NCI-H2107 treated with DMSO at 0.1 percent for 48 hours (cell line): ENCODE results near the gene SATB2.

ENCODE experiments used
- DNase-seq: peaks from one replicate; lab custom pipeline; 2025; ENCODE audit not compliant: unreplicated experiment; lab: John Stamatoyannopoulos, UW

Gene SATB2

DNA sequence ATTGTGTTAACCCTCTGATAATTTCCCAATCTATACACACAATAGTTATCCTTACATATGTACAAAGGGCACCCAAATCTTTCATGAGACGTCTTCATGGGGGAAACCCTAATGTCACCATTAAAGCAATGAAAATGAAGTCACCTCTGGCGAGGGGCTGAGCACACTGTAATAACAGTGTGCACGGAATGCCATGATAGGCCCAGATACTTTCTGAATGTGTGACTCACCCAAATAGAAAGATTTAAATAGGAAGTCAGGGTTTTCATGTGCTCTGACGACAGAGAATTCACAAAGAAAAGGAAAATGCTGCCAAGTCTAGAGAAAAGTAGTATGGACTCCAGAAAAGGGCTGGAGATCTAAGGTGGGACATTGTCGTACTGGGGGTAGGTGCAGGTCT lies 128.3 kb downstream of the SATB2 start:
- DNase-seq, result no peak

DNA sequence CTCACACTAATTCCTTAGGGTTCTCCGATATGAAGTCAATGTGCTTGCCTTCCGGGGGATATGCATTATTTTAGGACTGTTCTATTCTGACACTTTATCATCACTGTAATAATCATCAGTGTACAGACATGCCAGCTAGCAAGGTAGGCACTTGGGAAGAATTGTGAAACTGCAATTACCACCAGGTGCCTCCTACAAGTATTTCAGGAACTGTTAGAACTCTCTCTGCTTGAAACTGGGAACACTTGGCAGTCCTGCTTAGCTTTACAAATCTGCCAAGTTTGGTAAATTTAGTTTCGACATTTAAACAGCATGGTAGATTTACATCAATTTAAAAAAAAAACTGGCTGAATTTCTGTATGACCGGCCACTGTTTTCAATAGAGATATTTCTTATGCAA lies 128.7 kb downstream of the SATB2 start:
- no peak for DNase-seq

- no peak for DNase-seq
These were observed 131.9 kb downstream of the SATB2 start for GRCh38 chr2:199325881-199326280.

DNA sequence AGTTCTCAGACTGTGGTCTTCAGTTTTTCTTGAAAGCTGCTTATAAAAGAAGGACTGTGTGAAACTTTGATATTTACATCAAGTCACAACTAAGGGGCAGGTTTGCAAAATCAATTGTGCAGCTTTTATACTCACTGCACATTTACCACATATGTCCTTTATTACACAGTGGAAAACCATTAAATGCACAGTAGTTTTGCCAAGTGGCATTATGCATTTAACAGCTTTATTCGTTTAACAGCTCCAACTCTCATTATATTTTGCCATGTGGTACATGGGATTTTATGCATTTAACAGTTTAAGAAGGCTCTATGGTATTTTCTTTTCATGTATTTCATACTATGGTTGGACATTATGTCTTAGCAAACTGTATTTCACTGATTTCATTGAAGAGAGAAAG lies 135.6 kb downstream of the SATB2 start:
- DNase-seq, result no peak

GRCh38 chr2:199317646-199318045 lies 140.1 kb downstream of the SATB2 start:
- DNase-seq, result no peak

DNA sequence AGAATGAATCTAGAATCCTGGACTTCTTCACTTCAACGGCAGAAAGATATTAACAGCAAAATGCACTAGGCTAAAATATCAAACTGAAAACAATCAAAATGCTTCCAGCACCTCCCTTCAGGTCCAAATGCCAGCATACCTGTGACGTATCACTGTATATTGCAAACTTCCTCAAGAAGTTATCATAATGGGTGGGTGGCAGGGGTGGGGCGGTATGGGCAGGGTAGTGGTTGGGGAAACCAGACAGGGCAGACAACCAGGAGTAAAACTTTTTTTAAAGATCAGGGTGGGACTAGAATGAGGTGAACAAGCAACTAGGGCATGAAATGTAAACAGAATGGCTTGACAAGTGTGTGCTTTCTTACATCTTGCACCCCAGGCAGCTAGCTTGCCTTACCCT lies 140.9 kb downstream of the SATB2 start:
- no peak for DNase-seq

DNA sequence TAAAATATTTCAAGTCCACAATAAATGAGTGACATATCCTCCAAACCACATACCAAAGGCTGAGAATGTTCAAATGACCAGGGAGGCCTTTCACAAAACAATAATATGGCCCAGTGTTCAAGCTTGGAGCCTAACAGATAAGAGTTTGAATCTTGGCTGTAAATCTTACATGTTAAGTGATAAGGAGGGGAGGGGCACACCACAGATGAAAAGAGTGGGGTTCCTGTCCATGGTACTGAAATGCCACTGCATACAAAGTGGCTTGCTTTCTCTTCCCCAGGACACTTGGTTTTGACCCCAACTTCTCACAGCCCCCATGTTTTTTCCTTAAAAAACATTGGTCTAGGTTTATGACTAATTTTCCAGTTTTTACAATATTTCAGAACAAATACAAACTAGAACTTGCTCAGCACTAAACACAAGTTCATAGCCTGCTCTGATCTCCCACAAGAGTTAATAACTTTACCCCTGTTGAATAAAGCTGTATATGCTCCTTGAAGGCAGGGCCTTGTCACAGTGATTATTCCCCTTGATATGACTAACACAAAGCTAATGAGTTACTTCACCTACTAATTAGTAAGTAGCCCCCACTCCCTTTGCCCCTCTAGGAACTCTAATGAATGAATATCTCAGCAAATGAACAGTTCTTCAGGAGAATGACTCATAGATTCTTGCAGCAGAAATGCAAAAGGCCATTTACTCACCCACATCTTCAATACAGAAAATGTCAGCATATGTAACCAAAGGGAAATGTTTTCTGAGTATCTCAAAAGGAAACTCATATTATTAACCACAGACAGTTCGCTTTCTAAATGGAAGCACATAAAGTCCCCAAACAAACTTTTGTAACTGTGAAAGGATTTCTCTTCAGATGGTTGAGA lies 142.2 kb downstream of the SATB2 start:
- no peak for DNase-seq

DNA sequence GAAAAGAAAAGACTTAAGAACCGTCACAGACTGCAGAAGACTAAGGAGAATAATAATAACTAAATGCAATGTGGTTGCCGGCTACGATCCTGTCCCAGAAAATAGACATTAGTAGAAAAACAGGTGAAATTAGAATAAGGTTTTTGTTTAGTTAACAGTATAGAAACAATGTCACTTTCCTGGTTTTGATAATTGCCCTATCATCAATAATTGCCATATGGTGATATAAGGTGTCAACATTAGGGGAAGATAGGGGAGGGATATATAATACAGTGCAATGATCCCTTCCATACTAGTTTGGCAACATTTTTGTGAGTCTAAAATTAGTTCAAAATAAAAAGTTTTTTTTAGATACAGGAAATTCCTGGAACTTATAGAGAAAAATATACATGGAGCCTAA lies 144.8 kb downstream of the SATB2 start:
- no peak for DNase-seq

DNA sequence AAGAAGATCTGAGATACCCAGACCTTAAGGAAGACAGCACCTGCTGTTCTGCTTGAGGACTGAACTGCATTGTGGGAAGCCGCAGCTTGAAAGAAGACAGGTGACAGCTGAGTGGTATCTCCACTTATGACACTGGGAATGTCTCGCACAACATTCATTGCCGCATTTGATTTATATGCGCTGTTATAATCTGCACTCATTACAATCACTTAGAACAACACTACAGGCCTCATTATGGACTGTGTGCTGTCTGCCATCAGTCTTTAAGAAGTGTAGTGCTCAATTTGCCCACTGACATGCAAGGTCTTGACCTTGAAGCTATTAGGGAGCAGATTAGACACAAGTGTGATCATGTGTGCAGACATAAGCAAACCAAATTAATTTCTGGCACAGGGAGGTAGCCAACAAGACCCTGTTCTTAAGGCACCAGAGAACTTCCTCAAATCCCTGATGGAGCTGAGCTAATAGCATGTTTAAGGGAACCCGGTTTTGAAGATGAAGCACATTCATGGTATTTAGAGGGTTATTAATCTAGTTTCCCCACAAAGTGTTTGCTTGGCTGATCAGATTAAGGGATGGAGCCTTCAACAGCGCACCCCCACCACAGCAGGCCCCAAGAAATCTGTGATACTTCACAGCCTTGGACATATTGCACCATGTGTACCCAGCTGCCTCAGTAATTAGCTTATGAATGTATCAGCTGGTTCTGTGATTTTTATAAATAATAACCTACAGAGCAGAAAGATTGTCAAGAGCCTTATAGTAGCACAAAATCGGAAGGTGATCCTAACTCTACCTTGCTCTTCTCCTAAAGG lies 146.8 kb downstream of the SATB2 start:
- peak; percentile 84 for DNase-seq

DNA sequence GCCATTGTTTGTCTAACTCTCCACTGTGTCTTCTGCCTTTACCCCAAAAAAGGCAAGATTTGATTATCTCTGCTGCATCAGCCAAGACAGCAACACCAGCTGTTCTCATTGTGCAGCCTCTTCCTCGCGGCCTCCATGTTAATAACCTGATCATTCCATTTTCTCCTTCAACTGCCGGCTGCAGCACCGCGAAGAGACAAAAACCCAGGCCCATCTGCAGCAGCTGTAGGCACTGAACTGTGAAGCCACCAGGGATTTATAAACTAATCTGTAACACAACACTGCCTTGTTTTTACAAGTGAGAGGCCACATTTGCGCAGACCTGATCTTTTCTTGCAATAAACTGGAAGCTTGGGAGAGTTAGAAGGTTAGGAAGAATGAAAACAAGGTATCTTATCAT lies 147.8 kb downstream of the SATB2 start:
- peak; percentile 94 for DNase-seq

- DNase-seq, result peak; percentile 42
These were observed 148.3 kb downstream of the SATB2 start for GRCh38 chr2:199309411-199309810.

GRCh38 chr2:199308567-199308966 lies 149.2 kb downstream of the SATB2 start:
- no peak for DNase-seq

- no peak for DNase-seq
These were observed 150.3 kb downstream of the SATB2 start for GRCh38 chr2:199307461-199307860.

DNA sequence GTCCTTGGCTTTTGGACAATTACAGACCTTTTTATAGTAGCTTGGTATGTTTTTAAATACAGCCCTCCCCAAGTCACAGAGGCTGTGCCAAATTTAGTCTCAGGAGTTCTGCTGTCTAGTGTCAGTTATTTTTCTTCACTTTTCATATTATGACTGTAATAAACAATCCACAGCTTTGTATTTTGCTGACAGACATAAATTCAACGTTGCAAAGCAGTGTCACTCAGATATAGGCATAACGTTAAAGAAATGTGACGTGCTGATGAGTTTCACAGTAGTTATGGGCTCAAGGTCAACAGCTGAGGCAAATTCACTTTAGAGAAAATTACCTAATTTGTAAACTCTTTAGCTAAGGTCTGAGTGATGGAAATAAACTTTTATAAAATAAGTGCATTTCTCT lies 151.6 kb downstream of the SATB2 start:
- no peak for DNase-seq

DNA sequence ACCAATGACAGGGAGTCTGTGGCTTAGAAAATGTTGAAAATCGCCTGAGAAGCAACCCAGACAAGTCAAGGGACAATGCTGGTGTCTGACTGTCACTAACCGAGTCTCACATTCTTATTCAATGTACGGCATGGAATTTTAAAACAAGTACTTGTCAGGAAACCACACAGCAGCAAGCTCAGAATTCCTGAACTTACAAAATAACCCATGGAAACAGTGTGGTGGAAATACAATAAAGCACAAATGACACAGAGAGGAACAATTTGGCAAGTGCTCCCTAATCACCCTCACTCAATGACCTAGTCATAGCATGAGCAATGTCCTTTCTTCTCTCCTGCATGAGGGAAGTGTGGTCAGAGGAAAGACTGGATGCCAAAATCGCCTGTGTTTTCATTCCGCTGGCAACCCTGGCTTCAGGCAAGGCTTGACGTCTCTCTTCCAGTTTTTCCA lies 154.0 kb downstream of the SATB2 start:
- no peak for DNase-seq

GRCh38 chr2:199302851-199303250 lies 154.9 kb downstream of the SATB2 start:
- DNase-seq, result no peak

- no peak for DNase-seq
These were observed 169.3 kb downstream of the SATB2 start for GRCh38 chr2:199288424-199288823.

- no peak for DNase-seq
These were observed 175.4 kb downstream of the SATB2 start for GRCh38 chr2:199282309-199282708.

DNA sequence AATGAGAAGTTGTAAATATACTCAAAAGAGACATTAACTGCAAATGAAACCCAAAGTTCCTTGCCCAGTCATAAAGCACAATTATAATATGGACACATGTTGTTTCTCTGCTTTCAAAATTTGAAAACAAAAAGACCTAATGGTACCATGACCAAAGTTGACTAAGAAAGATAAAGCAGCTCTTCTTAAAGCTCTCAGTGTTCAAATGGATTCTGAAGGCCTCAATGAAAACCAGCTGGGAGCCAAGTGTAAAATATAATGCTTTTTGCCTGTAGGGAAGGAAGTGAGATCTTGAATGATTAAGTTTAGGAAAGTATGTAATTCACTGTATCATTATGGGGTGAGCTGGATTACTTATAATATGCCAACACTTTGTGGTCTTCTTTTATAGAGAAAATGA lies 178.6 kb downstream of the SATB2 start:
- no peak for DNase-seq

DNA sequence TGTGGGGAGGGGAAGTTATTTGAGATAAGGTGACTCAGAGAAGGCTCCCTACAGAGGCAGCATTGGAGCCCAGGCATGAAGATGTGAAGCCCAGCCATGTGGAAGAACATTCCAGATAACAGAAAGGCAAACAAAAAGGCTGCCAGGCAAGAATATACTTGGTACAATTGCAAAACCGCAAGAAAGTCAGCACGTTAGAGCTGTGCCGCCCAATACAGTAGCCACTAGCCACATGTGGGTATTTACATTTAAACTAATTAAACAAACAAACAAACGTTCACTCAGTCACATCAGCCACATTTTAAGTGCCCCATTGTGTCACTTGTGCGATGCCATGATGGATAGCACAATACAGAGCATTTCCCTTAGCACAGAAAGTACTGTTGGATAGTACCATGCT lies 179.6 kb downstream of the SATB2 start:
- DNase-seq, result peak; percentile 48

GRCh38 chr2:199273042-199273511 lies 184.7 kb downstream of the SATB2 start:
- DNase-seq, result no peak

DNA sequence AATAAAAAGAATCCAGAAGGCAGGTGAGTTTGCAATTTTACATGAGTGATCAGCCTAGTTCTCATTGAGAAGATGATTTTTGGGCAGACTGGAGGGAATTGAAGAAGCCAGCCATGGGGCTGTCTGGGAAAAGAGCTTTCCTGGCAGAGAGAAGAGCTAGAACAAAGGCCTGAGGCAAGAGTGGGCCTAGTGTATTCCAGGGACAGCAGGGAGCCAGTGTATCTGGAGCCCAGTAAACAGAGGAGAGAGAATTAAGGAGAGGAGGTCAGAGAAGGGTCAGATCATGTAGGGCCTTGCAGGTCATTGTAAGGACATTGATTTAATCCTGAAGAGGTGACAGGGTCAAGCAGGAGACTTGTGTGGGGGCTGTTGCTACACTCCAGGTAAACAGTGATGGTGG lies 195.8 kb downstream of the SATB2 start:
- DNase-seq, result no peak
